ENCODE measurements around the gene CHRM4. TPM values are rescaled to one million over a fixed set of nuclear protein-coding genes. Genes with fewer than 3 reads are reported as not detected.

The CHRM4 gene
- total RNA-seq, 2 experiments from 2014 or later: not detected

DNA sequence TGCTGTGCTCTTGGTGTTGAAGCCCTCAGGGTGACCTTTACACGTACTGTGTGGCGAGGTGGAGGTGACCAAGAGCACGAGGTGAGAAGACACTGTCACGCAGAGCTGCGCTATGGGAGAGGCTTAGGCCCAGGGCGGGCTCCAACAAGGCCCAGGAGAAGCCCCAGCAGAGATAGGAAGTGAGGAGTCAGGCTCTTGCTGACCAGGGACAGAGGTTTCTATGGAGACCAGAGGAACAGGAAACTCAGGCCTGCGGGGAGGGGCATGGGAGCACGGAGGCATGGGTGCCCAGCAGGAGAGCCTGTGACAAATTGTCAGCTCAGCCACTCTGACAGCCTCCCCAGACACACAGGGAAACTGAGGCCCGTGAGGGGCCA lies 28.6 kb downstream of the CHRM4 start:
- intact Hi-C loops (cut with micrococcal nuclease): no loop called here

DNA sequence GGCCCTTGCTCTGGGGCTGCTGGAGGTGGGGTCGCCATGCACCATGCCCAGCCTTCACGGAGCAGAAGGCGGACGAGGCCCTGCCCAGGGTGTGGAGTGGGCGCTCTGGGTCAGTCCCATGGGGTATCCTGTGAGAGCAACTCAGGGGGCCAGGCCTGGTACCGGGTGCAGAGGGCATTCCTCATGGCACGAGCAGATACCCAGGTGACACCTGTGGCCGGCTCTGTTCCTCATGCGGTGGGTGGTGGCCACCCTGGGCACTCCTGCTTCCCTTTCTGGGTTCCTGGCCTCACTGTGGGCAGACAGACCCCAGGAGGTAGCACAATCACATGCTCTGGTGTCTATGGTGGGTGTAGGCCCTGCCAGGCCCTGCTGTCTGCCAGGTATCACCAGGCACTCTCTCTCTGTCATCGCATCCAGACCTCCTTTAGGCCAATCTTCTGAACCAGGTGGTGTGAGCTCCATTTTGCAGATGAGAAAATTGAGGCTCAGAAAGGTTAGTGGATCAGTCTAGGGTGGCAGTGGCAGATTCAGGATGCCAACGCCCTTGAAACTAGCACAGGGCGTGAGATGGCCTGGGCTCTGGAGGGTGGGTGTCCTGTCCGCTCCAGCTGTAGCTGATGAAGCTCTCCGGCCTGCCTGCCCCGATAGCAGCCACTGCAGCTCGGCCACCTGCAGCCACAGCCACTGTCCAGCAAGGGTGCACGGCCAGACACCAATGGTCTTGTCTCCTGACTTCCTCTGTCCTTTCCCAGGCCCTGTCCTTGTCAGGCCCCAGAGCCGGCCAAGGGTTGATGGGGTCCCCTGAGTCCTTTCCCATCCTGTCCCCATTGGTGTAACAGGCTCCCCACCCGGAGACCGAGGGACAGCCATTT lies 29.2 kb downstream of the CHRM4 start:
- peaks cover 57% of the 10 kb centered on the region for H3K4me1 Mint-ChIP-seq (ENCODE audit: low read depth)
- POLR2A ChIA-PET: interaction anchor here (10.2 kb wide), 1 partner anchor 12 kb away, joined by 135 read pairs; the partner anchor contains the start of gene DGKZ

More for the DNA sequence above, 28.6 kb downstream of the CHRM4 start:
- ATAC-seq (no peak), DNase-seq (no peak)
- peak overlapping the region; percentile 95 for H3K27ac Mint-ChIP-seq
- no peaks in the 10 kb centered on the region for H3K9me3 Mint-ChIP-seq
- ChIA-PET POLR2A (interaction anchor here (10.2 kb wide), 1 partner anchor 12 kb away, joined by 135 read pairs; the partner anchor contains the start of gene DGKZ), CTCF (interaction anchor here (2.7 to 17.8 kb wide), 2 partner anchors 11 to 124 kb away, joined by 13 to 480 read pairs; partner anchors contain the start of gene DGKZ)
- TF ChIP-seq, protein P1, sequence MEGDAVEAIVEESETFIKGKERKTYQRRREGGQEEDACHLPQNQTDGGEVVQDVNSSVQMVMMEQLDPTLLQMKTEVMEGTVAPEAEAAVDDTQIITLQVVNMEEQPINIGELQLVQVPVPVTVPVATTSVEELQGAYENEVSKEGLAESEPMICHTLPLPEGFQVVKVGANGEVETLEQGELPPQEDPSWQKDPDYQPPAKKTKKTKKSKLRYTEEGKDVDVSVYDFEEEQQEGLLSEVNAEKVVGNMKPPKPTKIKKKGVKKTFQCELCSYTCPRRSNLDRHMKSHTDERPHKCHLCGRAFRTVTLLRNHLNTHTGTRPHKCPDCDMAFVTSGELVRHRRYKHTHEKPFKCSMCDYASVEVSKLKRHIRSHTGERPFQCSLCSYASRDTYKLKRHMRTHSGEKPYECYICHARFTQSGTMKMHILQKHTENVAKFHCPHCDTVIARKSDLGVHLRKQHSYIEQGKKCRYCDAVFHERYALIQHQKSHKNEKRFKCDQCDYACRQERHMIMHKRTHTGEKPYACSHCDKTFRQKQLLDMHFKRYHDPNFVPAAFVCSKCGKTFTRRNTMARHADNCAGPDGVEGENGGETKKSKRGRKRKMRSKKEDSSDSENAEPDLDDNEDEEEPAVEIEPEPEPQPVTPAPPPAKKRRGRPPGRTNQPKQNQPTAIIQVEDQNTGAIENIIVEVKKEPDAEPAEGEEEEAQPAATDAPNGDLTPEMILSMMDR (IDR thresholded peaks at IDR 0.05): no peak
- H3K36me3 Mint-ChIP-seq (ENCODE audit: low read depth): no peaks in the 10 kb centered on the region
- H3K4me3 Mint-ChIP-seq: peak overlapping the region; percentile 74
- H3K27me3 Mint-ChIP-seq: no peaks in the 10 kb centered on the region
- H3K4me1 Mint-ChIP-seq (ENCODE audit: low read depth): peaks cover 56% of the 10 kb centered on the region

GRCh38 chr11:46361283-46362155 lies 30.1 kb downstream of the CHRM4 start:
- H3K27ac Mint-ChIP-seq: peak overlapping the region; percentile 95
- ATAC-seq: peak; percentile 94
- intact Hi-C loops (cut with micrococcal nuclease): no loop called here
- DNase-seq: peak; percentile 85
- peaks cover 3% of the 10 kb centered on the region for H3K36me3 Mint-ChIP-seq (ENCODE audit: low read depth)
- CTCF ChIA-PET: interaction anchor here (0.6 to 20.2 kb wide), 8 partner anchors 3 to 230 kb away, joined by 3 to 480 read pairs (median 6); partner anchors contain the start of gene DGKZ
- peaks cover 59% of the 10 kb centered on the region for H3K4me1 Mint-ChIP-seq (ENCODE audit: low read depth)
- TF ChIP-seq, protein P1 (IDR thresholded peaks at IDR 0.05): no peak
- no peaks in the 10 kb centered on the region for H3K9me3 Mint-ChIP-seq
- POLR2A ChIA-PET: interaction anchor here (0.9 to 10.2 kb wide), 2 partner anchors 10 to 11 kb away, joined by 4 to 135 read pairs; partner anchors contain the start of gene DGKZ
- no peaks in the 10 kb centered on the region for H3K27me3 Mint-ChIP-seq
- peak overlapping the region; percentile 74 for H3K4me3 Mint-ChIP-seq

More for the DNA sequence above, 29.2 kb downstream of the CHRM4 start:
- TF ChIP-seq, protein P1 (IDR thresholded peaks at IDR 0.05): no peak
- H3K4me3 Mint-ChIP-seq: peak overlapping the region; percentile 74
- CTCF ChIA-PET: interaction anchor here (1.9 to 17.8 kb wide), 3 partner anchors 11 to 123 kb away, joined by 6 to 480 read pairs (median 13); partner anchors contain the start of gene DGKZ
- ATAC-seq: no peak
- peak overlapping the region; percentile 95 for H3K27ac Mint-ChIP-seq
- intact Hi-C loops (cut with micrococcal nuclease): no loop called here
- H3K27me3 Mint-ChIP-seq: no peaks in the 10 kb centered on the region
- no peaks in the 10 kb centered on the region for H3K9me3 Mint-ChIP-seq
- no peaks in the 10 kb centered on the region for H3K36me3 Mint-ChIP-seq (ENCODE audit: low read depth)
- DNase-seq: no peak

- CTCF ChIA-PET: interaction anchor here (1.7 to 20.2 kb wide), 7 partner anchors 4 to 122 kb away, joined by 3 to 480 read pairs (median 7); partner anchors contain the start of gene DGKZ
- peak overlapping the region; percentile 95 for H3K27ac Mint-ChIP-seq
- no peaks in the 10 kb centered on the region for H3K27me3 Mint-ChIP-seq
- no peak for DNase-seq
- TF ChIP-seq, protein P1 (IDR thresholded peaks at IDR 0.05): no peak
- peak; percentile 31 for ATAC-seq
- H3K36me3 Mint-ChIP-seq (ENCODE audit: low read depth): peaks cover 6% of the 10 kb centered on the region
- peaks cover 65% of the 10 kb centered on the region for H3K4me1 Mint-ChIP-seq (ENCODE audit: low read depth)
- H3K4me3 Mint-ChIP-seq: peak overlapping the region; percentile 74
- intact Hi-C loops (cut with micrococcal nuclease): no loop called here
- POLR2A ChIA-PET: interaction anchor here (0.9 to 10.2 kb wide), 2 partner anchors 10 to 11 kb away, joined by 4 to 135 read pairs; partner anchors contain the start of gene DGKZ
- H3K9me3 Mint-ChIP-seq: no peaks in the 10 kb centered on the region
Observed at GRCh38 chr11:46360878-46361277, 30.7 kb downstream of the CHRM4 start.
